ENCODE data around the gene TLCD3B.

The TLCD3B gene

DNA sequence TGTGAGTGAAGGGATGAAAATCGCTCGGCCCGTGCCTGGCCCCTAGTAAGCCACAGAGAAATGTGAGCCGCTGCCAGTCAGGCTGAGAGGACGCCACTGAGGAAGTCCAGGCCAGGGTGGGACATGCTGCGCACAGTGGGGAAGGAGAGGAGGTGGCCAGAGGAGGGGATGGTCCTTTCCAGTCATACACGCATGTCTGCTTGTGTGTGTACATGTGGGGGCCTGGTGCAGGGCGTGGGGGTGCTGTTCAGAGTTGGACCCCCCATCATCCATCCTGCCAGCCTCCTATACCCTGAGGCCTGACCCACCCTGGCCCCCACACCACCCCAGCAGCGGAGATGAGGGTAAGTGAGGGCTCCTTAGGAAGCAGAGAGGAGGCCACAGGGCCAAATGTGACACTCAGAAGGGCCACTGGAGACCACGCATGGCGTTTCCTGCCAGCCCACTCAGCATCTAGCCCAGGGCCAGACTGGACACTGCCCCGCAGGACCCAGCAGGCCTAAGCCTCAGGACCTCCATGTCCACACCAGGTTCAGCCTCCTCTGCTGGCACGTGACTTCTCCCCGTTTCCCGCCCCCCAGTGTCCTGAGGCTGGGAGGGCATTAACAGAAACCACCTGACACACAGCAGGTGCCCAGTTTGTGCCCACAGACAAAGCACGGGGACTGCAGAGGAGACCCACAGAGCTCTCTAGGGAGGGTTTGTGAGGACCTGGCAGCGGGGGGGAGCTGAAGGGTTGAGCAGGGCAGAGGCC lies 27.2 kb downstream of the TLCD3B start:
- DNase-seq: no peak

DNA sequence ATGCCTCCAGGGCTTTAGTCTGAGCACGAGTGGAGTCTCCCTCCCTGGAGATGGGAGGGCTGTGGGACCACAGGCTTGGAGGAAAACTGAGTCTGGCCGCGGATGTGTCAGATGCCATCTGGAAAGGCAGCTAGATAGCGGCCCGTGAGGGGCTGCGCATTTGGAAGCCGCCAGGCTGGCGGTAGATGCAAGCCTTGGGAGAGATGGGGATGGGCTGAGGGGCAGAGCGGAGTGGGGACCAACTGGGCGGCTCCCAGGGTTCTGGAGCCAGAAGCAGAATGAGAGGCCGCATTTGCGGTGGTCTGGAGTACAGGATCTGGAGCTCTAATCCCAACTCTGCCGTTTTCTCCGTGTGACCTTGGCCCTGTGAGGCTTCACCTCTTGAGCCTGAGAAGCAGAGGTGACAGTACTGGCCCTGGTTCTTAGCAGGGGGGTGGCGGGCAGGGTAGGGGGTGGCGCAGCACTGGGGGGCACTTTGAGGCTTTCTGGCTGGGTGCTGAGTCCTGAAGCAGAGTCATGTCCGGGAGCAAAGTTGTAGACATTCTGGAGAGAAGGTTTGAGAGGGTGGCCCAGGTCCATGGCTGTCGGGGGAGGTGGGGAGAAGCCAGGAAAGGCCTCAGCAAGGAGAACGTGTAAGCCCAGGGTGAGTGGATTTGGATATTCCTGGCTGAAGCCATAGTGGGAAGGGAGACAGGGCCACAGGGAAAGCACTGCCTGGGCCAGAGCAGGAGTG lies 28.3 kb downstream of the TLCD3B start:
- no peak for DNase-seq

DNA sequence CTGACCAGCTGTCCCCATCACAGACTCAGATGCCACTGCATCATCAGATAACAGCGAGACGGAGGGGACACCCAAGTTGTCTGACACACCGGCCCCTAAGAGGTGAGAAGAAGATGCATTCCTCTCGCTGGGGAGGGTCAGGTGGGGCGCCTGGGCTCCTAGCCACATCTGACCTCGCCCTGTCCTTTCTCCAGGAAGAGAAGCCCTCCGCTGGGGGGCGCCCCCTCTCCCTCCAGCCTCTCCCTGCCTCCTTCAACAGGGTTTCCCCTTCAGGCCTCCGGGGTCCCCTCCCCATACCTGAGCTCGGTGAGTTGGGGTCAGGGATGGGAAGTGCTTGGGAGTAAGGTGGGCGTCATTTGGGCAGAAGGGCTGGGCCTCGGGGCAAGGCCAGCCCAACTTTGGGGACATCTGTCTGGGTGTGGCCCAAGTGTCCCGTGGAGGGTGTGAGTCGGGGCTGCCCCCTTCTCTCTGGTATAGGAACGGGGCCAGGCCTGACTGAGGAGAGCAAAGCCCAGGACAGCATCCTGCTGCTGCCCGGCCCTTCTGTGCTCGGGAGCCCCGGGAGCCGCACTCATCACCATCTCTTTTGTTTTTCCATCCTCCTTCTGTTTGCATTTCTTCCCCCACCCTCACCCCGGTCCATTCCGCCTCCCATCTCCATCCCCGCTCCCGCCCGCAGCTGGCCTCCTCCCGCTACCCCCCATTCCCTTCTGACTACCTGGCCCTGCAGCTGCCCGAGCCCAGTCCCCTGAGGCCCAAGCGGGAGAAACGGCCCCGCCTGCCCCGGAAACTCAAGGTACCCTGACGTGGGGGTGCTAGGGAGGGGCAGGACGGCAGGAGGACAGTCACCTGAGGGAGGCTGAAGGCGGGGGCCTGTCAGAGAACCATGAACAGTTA lies 30.1 kb downstream of the TLCD3B start:
- no peak for DNase-seq

DNA sequence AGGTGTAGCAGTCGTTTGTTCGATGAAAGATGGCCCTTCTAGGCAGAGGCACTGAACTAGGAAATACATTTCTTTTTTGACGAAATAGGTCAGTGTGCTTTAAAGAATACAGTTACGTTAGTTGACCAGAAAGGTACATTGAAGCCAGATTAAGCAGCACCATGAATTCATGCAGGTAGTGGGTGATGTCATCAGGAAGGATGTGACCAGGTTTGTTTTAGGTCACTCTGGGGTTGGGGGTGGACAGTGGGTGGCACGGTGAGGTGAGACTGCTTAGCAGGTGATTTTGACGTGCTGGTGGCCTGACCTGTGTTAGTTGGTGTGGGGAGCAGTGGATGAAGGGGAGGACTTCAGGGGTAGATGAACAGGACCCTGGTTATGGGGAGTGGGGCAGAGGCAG lies 31.5 kb downstream of the TLCD3B start:
- no peak for DNase-seq

DNA sequence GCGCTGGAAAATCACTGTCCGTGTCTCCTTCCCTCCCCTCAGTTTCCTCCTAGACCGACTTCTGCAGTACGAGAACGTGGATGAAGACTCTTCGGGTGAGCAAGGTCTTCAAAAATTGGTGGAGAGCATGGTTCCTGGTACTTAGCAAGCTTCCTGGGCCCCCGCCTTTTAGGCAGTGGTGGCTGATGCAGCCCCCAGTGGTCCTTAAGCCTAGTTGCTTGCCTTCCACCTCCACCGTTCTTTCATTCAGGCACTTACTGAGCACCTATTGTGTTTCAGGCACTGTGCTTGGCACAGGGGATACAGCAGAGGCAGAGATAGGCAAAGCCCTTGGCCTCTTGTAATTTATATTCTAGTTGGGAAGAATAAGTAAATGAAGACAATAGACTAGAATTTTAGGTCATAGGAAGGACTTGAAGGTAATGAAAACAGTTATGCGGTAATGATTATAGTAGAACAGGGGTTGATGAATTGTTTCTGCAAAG lies 34.3 kb downstream of the TLCD3B start:
- DNase-seq: no peak

DNA sequence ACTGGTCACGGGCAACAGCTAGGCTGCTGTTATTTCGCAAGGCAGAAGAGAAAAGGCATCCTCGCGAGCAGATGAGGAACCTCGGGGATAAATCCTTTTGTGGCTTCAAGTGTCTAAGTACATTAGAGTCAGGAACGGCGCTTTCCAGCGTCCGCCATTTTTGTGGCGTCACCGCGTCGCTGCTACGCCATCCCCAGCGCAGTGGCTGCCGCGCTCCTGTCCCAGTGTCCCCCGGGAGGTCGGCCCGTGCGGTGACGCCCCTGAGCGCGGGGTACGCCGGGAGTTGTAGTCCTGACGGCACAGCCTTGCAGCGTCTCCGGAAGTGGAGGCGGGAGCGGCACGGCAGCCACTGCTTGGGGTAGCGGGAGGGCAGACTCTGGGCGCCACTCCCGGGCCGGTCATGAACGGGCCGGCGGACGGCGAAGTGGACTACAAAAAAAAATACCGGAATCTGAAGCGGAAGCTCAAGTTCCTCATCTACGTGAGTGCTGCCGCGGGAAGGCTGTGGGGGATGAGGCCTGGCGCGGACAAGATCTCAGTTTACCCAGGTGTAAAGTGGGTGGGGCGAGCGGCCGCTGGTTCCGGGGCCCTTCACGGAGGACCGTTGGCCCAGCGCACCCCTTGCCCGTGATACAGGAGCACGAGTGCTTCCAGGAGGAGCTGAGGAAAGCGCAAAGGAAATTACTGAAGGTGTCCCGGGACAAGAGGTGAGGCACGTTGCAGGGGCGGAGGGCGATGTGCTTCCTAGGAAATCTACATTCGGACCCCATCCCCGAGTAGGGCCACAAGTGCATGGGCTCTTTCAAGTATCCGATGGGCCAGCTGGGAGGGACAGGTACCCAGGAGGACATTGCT lies 34.9 kb downstream of the TLCD3B start, which contains the start of gene INO80E:
INO80E (plus strand) TSS at position 331 of the 855 bp plus-strand sequence; CDS start at position 401, 70 bp downstream.
- peak; percentile 95 for DNase-seq

DNA sequence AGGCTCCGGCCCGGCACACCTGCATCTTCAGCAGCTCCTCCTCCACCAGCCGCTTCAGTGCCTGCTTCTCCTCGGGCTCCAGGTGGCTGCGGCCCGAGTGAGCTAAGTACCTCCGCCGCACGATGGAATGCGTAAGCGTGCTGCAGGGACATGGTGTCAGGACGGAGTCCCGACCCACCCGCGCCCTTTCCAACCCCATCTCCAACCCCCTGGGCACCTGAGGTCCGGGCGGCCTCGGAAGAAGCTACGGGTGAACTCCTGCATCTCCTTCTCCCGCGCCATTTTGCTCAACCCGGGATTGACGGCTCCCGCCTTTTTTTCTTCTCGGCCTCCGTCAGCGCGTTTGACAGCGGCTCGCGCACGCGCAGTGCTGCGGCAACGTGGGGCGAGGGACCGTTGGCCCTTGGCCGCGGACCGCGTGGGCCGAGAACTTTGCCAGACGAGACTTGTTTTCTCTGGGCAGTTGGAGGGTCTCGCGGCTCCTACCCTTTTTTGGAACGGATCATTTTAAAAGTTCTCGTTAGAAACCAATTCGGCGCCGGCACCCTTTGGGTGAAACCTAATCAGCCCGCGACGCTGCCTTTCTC lies 35.7 kb downstream of the TLCD3B start, which contains the start of gene HIRIP3:
HIRIP3 (minus strand) TSS at position 294 of the 587 bp plus-strand sequence; CDS start at position 282, 12 bp downstream.
- DNase-seq: peak; percentile 90

DNA sequence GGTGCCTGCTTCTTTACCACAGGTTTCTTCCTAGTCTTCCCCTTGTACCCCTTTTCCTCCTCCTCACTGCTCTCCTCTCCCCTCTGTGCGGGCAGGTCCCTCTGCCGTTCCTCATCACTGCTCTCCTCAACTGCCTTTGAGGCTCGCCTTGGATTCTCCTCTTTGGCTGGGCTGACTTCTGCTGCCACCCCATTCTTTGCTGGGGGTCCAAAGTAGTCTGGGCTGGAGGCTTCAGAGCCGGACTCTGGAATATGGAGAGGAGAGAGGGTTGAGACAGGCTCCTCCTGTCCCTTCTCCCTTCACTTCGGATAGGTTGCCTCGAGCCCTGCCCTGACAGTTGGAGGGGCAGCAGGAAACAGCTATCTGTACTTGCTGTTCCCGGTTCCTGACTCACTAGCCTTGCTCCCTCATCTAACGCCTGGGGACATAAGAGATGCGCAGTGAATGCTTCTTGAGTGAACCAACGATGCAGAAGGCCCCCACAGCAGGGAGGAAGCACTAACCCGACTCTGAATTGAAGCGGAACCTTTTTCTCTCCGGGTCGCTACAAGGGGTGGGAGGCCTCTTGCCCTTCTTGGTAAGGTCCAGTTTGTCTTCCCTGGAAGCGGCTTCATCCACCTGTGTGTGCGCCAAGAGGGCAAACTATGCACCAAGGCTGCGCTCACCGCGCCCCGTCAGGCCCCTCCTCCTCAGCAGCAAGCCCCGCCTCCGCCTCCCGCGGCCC lies 36.3 kb downstream of the TLCD3B start:
- DNase-seq: no peak

DNA sequence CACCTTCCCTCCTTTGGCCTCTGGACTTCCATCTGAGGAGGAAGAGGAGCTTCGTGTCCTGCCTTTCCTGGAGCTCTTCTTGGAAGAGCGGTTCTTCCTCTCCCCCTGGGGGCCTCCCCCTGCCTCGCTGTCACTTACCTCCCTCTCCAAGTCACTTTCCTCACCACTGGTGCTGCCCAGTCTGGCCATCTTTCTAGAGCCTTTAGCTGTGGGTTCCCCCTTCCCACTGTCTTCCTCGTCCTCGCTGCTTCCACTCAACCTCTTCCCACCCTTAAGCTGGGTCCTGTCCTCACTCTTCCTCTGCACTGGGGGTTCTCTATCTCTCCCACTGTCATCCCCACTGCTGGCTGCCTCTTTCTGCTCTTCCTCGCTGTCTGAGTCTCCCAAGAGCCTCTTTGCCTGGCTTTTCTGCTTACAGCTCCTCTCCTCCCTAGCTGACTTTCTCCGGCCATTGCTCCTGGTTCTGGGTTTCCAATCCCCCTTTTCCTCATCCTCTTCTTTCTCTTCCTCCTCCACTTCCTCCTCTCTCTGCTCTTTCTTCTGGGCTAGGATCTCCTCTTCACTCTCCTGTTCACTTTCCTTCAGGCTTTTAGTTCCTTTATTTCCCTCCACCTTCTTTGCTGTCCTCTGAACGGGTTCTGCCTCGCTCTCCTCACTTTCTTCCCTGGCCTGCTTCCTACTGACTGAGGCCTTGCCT lies 37.0 kb downstream of the TLCD3B start:
- DNase-seq: no peak

DNA sequence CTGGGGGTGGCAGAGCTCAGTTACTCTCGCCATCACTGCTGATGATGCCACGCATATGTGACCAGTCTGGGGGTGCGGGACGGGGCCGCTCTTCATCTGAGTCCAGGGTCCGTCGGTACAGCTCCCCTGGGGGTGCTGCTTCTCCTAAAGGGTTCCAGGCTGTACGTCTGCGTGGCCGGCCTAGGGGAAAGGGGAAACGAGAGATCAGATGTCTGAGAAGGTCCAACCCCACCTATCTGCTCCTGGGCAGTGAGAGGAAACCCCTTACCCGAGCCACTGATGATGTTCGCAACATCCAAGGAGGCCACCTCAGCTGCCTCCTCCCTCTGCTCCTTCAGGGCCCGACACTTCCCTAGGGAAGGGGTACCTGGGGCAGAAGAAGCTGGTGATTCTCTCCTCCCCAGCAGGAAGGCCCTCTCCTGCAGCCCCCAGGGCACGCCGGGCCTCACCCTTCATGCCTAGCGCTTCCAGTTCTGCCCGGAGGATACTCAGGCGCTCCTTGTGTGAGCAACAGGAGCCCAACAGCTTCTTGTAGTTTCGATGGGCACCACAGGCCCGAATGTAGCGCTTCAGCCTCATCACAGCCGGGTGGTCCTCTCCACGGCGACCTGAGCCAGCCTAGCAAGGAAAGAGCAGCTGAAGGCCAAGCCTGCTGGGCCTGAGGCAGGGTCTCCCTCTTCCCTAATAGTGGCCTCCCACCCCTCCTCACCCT lies 37.7 kb downstream of the TLCD3B start:
- DNase-seq: no peak

DNA sequence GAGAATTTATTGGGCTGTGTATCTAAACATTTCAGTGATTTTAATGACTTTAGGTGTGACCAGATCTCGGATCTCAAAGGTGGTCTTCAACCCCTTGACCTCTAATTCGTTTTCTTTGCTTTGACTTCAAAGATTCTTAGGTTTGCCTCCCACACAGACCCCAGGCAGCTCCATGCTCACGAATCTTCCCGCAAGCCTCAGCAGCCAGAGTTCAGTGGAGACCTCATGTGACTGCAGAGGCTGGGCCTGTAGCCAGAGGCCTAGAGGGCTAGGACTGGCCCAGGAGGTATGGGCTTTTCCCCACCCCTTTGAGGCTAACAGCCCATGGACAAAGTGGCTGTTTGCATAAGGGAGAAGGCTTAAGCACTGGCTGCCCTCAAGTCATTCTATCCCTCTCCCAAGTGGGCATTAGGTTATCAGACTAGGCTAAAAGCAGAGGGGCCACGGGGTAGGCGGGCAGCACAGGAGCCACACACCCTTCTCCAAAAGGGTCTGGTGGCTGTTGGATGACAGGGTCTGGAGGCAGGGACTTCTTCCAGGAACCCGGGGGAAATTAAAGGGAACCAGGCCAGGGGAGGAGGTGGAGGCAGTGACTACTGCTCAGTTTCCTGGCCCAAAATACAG lies 38.6 kb downstream of the TLCD3B start:
- DNase-seq: no peak

DNA sequence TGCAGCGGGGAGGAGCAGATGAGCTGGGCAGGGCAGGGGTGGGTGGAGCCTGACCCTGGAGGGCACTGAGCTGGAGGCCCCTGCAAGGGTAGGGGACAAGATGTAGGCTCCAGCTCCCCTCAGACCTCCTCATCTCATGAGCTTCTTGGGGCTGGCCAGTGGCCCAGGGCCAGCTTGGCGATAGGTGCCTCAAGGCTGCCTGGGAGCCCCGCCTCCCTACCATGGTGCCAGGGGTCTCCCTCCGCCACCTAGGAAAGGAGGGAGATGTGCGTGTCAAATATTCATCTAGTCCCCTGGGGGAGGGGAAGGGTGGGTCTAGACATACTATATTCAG lies 39.5 kb downstream of the TLCD3B start:
- no peak for DNase-seq

DNA sequence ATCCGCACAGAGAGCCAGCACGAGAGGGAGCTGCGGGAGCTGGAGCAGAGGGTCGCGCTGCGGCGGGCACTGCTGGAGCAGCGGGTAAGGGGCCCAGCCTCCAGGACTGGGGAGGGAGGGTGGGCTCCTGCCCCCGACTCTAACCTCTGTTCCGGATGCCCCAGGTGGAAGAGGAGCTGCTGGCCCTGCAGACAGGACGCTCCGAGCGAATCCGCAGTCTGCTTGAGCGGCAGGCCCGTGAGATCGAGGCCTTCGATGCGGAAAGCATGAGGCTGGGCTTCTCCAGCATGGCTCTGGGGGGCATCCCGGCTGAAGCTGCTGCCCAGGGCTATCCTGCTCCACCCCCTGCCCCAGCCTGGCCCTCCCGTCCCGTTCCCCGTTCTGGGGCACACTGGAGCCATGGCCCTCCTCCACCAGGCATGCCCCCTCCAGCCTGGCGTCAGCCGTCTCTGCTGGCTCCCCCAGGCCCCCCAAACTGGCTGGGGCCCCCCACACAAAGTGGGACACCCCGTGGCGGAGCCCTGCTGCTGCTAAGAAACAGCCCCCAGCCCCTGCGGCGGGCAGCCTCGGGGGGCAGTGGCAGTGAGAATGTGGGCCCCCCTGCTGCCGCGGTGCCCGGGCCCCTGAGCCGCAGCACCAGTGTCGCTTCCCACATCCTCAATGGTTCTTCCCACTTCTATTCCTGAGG lies 40.0 kb downstream of the TLCD3B start:
- no peak for DNase-seq

DNA sequence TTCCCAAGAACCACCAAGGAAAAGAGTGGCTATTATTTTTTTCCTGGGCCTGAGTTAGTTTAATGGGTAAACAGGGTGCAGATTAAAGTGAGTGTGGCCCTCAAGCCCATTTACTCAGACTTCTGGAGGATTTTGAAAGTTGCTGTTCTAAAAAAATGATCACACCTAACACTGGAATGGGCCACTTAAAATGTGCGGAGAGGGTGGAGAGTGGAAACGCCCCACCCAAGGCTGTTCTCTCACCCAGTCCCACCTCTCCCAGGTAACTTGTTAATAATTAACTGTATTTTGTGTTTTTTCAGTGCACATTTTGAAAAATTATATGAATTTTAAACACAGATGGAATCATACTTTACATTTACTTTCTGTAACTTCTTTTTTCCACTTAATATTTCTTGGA lies 41.0 kb downstream of the TLCD3B start:
- no peak for DNase-seq

DNA sequence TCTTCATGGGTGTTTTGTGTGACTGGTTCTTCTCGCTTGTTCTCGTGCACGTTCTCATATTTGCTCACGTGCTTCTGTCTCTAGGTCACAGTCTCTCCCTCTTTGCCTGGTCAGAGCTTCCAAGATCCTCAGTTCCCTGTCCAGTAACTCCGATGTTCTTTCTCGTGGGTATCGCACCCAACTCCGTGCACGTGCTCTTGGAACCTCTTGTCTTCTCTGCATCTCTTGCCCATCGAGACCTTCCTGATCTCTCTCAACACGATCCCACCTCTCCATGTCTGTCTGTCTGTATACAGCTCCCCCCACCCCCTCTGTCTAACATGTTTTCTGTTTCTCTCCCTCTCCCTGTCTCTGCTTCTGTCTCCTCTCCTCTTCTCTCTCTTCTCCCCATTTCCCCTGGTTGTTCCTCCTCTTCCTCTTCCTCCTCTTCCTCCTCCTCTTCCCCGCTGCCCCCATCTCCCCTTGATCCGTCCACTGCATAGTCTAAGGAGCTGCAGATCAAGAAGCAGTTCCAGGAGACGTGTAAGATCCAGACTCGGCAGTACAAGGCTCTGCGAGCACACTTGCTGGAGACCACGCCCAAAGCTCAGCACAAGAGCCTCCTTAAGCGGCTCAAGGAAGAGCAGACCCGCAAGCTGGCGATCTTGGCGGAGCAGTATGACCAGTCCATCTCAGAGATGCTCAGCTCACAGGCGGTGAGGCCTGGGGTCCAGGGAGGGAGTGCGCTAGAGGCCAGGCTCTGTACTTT lies 41.8 kb downstream of the TLCD3B start:
- DNase-seq: no peak

DNA sequence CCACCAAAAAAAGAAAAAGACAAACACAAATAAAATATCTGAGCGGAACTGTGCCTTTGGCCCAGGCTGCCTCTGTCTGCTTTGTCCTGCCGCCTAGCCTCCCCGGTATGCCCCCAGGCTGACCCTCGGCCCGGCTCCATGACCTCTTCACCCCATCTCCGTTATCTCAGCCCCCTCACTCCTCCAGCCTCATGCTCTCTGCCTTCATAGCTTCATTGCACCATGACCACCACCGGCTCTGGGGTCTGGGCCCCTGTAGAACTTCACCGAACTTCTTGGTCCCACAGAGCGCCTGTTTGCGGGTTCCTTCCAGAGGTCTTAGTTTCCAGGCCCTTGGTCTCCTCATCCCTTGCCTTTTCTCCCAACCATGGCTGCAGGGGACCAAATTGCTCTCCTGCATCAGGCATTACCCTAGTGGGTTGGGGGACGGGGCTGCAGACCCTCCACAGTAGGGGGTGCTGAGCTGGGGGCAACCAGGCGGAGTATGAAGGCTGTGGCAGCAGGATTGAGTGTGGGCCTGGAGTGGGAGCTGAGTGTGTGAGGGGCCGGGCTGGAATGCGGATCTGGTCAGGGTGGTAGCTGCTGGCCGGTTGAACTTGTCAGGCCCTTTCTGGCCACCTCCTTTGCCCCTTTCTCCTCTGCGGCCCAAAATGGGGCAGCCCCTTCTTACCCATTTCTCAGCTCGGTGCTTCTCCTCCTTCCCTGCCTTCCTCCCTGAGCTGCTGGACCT lies 42.6 kb downstream of the TLCD3B start:
- DNase-seq: no peak

Data from NCI-H1092 (cell line).